Measurements from ENCODE around the gene OXLD1.

Gene OXLD1

DNA sequence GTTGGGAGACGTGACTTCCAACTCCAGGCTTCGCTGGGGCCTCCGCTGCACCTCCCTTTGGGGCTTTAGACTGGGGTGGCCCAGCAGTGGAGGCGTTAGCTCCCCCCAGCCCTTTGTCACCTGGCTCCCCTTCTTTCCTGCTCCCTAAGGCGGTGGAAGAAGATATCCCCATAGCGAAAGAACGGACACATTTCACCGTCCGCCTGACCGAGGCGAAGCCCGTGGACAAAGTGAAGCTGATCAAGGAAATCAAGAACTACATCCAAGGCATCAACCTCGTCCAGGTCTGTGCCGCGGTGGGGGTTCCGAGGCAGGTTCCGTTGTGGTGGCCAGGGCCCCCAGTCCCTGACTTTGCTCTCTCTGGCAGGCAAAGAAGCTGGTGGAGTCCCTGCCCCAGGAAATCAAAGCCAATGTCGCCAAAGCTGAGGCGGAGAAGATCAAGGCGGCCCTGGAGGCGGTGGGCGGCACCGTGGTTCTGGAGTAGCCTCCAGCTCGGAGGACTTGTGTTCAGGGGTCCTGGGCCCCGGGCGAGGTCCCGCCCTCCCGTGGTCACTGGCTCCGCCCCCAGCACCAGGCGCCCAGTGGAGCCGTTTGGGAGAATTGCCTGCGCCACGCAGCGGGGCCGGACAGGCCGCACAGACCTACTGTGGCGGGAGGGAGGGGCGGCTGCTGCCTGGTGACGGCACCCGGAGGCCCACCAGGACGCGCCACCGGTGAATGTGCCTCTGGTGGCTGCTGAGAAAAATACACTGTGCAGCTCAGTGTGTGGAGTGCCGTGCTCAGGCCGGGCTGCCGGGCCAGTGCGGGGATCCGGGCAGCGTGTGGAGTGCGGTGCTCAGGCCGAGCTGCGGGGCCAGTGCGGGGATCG is 40.6 kb upstream of the OXLD1 start:
- DNase-seq (ENCODE audit: low read depth) = no peak
- H3K4me3 ChIP-seq (ENCODE audit: low read length) = no peak overlapping the region
- TF ChIP-seq, protein P1, sequence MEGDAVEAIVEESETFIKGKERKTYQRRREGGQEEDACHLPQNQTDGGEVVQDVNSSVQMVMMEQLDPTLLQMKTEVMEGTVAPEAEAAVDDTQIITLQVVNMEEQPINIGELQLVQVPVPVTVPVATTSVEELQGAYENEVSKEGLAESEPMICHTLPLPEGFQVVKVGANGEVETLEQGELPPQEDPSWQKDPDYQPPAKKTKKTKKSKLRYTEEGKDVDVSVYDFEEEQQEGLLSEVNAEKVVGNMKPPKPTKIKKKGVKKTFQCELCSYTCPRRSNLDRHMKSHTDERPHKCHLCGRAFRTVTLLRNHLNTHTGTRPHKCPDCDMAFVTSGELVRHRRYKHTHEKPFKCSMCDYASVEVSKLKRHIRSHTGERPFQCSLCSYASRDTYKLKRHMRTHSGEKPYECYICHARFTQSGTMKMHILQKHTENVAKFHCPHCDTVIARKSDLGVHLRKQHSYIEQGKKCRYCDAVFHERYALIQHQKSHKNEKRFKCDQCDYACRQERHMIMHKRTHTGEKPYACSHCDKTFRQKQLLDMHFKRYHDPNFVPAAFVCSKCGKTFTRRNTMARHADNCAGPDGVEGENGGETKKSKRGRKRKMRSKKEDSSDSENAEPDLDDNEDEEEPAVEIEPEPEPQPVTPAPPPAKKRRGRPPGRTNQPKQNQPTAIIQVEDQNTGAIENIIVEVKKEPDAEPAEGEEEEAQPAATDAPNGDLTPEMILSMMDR (IDR thresholded peaks at IDR 0.05; ENCODE audit: insufficient read depth, low read depth, low read length, missing control alignments) = no peak

- TF ChIP-seq, protein P1 (IDR thresholded peaks at IDR 0.05; ENCODE audit: insufficient read depth, low read depth, low read length, missing control alignments) = no peak
- no peak overlapping the region for H3K4me3 ChIP-seq (ENCODE audit: low read length)
- DNase-seq (ENCODE audit: low read depth) = no peak
Observed at GRCh38 chr17:81706232-81706611, 39.8 kb upstream of the OXLD1 start.

DNA sequence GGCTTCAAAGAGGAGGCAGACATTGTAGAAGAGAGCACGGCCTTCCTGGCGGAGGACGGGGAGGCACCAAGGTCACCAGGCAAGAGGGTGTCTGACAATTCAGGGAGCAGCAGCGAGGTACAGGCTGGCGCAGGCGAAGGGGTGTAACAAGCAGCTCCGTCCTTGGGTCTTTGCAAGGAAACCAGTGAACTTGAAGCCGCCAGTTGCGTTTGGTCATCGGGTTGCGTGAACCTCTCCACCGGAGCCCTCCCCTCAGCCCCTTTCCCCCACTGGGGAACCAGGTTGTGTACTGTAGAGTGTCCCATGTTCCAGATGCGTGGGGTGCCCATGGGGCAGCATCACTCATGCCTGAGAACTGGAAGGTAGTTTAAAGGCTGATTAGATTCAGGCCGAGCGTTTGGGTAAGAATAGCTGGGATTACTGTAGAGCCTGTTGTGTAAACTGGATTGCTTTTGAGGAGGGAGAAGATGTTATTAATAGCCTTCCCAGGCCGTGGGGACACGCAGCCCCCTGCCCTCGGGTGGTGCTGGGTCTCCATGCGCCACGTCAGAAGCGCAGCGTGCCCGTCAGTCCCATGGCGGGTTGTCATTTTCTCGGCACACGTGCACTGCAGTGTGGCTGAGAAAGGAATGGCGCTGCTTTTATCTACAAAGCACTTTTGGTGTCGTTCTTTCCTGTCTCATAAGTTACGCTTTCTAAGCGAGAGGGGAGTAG is 39.3 kb upstream of the OXLD1 start:
- TF ChIP-seq, protein P1 (IDR thresholded peaks at IDR 0.05; ENCODE audit: insufficient read depth, low read depth, low read length, missing control alignments) = no peak
- DNase-seq (ENCODE audit: low read depth) = no peak
- no peak overlapping the region for H3K4me3 ChIP-seq (ENCODE audit: low read length)

DNA sequence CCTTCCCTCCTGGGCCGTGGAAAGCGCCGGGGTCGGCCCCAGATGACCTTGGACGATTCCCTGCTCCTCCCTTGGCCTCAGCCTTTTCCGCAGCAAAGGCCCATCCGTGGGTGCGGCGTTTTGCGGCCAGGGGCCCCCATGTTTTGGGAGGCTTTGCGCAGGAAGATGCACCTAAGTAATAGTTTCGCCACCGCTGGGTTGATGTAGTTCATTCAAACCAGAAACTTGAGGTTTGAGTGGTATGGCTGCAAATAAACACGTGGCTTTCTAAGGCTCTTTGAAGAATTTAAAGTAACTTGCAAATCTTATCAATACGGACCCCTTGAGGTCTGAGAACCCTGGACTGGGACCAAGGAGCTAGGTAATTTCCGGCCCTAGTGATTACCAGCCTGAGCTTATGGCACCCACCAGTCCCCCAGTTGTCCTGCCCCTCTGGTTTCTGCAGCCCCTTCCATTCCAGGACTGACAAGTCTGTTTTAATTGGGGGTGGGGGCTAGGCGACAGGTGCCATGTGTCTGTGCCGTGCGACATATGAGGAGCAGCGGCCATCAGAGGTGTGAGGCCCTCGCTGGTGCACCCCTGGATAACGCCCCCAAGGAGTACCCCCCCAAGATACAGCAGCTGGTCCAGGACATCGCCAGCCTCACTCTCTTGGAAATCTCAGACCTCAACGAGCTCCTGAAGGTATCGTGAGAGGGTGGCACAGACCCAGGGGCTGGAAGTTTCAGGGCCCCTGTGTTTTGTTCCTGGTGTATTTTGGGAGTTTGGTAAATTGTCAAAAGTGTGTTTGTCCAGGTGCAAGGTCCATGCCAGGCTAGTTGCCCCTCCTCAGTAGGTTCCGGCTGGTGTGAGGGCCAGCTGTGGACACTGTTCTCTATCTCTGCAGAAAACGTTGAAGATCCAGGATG is 37.6 kb upstream of the OXLD1 start:
- TF ChIP-seq, protein P1 (IDR thresholded peaks at IDR 0.05; ENCODE audit: insufficient read depth, low read depth, low read length, missing control alignments) = no peak
- H3K4me3 ChIP-seq (ENCODE audit: low read length) = peak overlapping the region; percentile 92
- no peak for DNase-seq (ENCODE audit: low read depth)

DNA sequence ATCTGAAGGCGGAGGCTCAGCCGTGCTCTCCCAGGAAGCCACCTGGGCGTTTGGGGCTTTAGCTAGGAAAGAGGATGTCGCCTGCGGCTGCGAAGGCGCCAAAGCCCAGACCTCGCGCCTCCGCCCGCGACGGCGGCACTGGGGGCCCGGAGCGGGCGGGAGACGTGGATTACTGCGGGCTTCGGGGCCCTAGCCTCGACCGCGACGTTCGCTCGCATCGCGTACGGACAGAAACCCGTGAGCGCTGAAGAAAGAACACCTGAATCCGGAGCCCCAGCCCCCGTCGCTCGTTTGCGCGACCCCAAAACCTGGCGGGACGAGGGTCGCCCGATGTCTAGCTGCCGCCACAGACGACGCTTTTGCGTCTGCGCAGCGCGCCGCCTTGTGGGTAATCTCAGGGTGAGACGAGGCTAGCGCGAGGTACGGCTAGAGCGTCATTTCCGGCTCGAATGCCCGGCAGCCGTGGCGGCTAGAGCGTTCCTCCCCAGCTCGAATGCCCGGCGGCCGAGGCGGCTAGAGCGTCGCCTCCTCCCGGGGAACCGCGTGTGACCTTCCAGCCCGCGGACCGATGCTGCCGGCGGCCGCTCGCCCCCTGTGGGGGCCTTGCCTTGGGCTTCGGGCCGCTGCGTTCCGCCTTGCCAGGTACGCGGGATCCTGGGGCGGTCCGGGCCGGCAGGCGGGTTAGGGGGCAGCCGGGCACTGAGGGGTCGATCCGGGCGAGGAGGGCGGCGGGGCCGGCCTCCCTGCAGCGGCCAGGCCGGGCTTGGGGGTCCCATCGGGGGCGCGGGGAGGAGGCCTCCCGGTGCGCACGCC is 36.7 kb upstream of the OXLD1 start, which contains the start of gene MRPL12:
MRPL12 (plus strand) TSS at position 434 of the 813 bp plus-strand sequence; CDS start at position 569, 135 bp downstream.
- DNase-seq (ENCODE audit: low read depth) = peak; percentile 94
- H3K4me3 ChIP-seq (ENCODE audit: low read length) = peak within 1 kb of the TSS; percentile 92
- TF ChIP-seq, protein P1 (IDR thresholded peaks at IDR 0.05; ENCODE audit: insufficient read depth, low read depth, low read length, missing control alignments) = no peak
